LoVo (cell line): ENCODE measurements around the gene KRT77.

Experiments used
- DNase-seq: peaks from one replicate; pipeline ENCODE4 v3.0.0-alpha.2; 2016; ENCODE audit warnings: low spot score

Gene KRT77

GRCh38 chr12:52691076-52691840 lies 12.1 kb downstream of the KRT77 start:
- no peak for DNase-seq

DNA sequence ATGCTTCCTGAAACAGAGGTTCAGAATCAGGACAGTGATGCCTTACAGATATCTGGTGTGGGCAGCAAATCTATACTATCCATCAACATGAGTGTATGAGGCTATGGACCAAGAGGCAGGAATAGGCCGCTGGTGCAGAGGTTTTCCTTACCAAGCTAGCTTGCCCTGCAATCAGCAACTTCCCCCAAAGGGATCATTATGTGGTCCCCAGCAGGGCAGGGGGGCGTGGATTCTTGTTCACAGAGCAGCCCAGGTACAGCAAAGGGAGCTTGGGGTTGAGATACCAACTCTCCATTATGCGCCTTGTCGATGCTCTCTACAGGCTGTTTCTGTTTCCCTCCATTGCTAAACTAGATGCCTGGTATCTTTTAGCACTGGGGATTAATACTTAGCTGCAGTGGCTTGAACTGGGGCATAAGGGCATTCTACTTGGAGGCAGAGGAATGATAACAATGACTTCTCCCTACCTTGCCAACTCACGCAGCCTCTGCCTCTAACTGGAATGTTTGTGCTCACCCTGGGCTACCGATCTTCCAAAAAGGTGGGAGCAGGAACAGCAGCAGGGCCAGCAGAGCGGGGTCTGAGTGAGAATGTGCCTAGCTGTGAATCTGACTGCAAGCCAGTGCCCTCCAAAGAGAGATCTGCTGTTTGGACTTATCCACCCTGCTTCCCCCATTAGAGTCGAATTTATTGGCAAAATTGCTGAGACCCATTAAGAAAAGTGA lies 12.8 kb downstream of the KRT77 start:
- no peak for DNase-seq

- DNase-seq = no peak
Measured at GRCh38 chr12:52689936-52690335, 13.4 kb downstream of the KRT77 start.

- no peak for DNase-seq
Measured at GRCh38 chr12:52689239-52689638, 14.1 kb downstream of the KRT77 start.

DNA sequence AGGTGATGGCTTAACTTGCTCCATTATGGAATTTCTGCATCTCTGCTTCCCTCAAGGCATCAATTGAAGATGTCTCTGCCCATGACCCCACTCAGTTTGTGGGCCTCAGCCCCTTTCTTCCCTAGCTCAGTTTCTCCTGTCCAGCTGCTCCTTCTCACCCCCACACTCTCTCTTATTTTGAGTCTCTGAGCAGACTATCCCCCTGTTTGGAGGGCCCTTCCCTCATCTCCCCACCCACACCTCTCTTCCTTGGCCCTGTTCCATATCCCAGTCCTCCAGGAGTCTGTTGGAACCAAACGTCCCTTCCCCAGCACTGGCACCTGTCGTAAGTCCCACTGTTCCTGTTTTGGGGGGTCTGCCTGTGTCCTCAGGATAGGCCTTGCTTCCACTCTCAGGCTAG lies 14.8 kb downstream of the KRT77 start:
- DNase-seq = no peak

- DNase-seq = peak; percentile 84
Measured at GRCh38 chr12:52687497-52688385, 15.6 kb downstream of the KRT77 start.

DNA sequence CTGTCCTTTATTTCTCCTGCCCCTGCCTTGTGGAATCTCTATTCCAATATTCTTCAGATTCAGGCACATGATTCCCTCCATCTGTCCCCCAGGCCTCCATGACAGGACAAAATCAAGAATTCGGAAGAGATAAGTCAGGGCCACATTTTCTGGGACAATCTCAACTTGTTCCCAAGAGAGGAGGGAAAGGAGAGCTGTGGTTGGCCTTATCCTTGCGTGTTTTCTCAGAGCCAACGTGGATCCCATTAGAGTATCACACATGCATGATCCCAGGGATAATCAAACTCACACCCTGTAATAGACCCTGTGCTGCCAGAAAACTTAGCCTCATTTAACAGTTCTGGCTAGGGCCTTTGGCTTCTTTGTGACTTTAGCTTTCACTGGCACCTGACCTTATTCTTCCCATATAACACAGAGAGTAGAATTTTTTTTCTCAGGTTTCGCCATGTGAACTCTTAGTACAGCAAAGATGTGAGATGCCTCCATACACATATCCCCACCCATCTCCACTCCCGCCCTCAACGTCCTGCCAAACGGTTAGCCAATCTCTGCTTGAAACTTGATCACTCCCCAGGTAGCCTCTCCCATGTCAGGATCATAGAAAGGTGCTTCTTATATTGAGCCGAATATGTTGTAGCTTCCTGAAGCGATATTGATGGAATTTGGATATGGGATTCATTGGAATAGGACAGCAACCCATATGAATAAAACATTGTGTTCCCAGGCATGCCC lies 16.4 kb downstream of the KRT77 start:
- no peak for DNase-seq

DNA sequence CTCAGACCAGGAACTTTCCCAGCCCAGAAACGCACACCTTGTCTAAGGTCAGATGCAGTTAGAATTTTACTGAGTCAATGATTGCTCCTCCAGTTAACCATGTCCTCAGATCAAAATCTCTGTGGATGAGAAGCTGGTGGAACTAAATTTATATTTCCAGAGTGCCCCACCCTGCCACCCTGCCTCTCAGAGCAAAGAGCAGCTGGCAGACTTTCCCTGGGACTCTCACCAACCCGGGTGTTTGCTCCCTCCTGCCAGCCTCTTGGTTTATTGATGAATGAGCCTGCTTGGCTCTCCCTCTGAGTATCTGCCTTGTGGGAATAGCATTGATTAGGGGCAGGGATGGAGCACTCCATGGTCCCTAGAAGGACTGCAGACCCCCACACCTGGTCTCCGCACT lies 17.3 kb downstream of the KRT77 start:
- DNase-seq = no peak

- no peak for DNase-seq
Measured at GRCh38 chr12:52685406-52685890, 17.9 kb downstream of the KRT77 start.

GRCh38 chr12:52684431-52684830 lies 18.9 kb downstream of the KRT77 start:
- no peak for DNase-seq

GRCh38 chr12:52683575-52684300 lies 19.6 kb downstream of the KRT77 start:
- no peak for DNase-seq

DNA sequence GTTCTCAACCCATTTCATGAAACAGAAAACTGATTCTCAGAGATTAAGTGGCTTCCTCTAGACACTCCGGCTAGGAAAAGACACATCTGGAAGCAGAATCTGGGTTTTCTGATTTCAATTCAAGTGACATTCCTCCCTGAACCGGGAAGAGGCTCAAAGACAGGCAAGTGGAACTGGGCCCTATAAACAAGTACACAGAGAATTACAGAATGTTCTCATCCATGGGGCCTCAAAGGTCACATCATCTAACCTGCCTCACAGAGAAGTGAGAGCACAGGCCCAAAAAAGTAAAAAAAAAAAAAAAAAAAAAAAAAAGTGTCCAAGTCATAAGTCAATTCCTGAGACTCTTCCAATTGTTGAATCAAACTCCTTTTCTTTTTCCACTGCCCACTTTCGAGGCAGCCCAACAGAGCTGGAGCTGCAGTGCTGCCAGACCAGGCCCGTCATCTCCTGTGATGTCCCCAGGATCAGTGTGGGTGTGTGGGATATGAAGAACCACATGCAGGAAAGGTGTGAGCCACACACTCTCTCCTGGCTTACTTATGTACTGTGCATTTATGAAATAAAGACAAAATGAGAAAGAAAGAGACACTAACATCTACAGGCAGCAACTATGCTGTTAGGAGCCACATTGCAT lies 20.3 kb downstream of the KRT77 start:
- no peak for DNase-seq

GRCh38 chr12:52682381-52682660 lies 21.0 kb downstream of the KRT77 start:
- DNase-seq = no peak

GRCh38 chr12:52681526-52682380 lies 21.6 kb downstream of the KRT77 start:
- no peak for DNase-seq

DNA sequence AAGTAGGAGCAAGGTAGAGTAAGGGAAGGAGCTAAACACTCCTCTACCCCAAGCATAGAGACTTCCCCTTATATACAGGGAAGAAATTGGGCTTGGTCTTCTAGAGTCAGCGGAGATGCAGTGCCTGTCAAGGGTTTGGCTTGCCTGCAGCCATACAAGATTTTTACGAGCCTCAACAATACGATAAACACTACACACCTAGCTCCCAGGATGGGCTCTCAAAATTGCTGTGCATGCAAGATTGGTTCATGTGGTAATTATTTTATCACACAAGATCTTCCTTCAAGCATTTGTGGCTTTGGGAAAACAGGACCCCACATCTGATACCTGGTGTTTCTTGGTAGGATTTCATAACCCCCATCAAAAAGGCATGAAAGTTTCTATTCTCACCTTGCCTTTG lies 23.0 kb downstream of the KRT77 start, which contains the start of gene KRT1:
Gene KRT1, minus strand, starts transcription at position 45 of the 400 bp plus-strand sequence. CDS start 59 bp downstream, outside the sequence.
- no peak for DNase-seq

DNA sequence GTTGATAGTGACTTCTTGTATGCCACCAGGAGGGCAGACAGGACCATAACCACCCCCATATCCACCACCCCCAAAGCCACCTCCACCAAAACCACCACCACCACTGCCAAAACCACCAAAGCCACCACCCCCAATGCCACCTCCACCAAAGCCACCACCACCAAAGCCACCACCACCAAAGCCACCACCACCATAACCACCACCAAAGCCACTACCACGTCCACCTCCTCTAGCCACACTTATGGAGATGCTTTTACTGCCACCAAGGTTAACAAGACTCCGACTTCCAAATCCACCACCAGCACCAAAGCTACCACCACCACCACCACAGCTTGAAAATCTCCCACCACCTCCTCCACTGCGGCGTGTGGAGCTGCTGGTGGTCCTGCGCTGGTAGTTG lies 23.4 kb downstream of the KRT77 start:
- DNase-seq = no peak

- DNase-seq = no peak
Measured at GRCh38 chr12:52677671-52678070, 25.7 kb downstream of the KRT77 start.

GRCh38 chr12:52677126-52677525 lies 26.2 kb downstream of the KRT77 start:
- no peak for DNase-seq

DNA sequence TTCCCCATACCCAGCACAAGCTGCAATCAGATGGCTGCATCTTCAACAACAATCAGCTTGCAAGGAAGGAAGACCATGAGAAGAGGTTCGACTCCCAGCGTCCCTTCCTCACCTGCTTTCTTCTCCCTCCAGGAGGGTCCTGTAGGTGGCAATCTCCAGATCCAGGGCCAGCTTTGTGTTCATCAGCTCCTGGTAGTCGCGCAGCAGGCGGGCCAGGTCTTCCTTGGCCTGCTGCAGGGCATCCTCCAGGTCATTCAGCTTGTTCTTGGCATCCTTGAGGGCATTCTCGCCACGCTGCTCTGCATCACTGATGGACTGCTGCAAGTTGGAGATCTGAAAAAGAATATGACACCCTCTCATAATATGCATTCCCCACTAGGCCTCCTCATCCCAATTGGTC lies 27.2 kb downstream of the KRT77 start:
- no peak for DNase-seq

DNA sequence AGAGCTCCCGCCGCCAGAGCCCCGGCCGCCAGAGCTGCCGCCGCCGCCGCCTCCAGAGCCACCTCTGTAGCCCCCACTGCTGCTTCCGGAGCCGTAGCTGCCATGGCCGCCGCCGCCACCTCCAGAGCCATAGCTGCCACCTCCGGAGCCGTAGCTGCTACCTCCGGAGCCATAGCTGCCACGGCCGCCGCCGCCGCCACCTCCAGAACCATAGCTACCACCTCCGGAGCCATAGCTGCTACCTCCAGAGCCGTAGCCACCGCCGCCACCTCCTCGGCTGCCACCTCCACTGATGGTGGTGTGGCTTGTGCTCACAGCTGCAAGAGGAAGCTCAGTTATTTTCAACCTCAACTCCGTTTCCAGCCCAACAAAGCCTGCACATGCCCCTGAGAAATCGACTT lies 28.0 kb downstream of the KRT77 start:
- DNase-seq = no peak
